ENCODE results near the gene MACROD2. TPM values are rescaled to one million over a fixed set of nuclear protein-coding genes. Genes with fewer than 3 reads are reported as not detected.

The MACROD2 gene
- total RNA-seq, 1 experiment from 2014 or later, result 3.7 TPM

DNA sequence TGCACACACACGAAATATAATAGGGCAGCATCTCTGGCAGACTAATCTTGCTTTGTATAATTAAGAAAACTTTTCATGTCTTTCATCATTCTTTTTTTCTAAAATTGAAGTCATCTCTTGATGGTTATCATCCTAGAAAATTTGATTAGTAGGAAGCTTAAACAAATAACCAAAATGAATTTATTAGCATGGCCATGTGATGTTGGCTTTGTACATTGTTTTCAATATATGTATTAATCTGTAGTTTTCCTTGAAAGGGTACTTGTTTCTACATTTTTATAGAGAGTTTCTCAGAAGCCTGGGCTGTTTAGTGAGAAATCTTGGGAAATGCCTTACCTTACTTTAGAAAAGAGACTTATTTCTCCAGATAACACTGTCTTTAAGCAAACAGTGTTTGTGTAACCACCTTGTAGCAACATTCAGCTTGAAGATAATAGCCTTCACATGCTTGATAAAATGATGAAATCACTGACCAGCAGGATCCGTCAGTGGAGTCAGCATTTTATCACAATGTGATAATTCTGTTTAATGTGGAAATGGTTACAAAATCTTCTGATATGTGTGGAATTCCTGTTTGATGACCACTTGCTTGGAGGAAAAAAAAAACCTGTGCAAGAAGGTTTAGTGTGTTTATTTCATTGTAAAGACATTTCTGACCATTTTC is 147.8 kb downstream of the MACROD2 start (continued):
- TF ChIP-seq CEBPB (IDR thresholded peaks at IDR 0.05; ENCODE audit: low read depth), result no peak

DNA sequence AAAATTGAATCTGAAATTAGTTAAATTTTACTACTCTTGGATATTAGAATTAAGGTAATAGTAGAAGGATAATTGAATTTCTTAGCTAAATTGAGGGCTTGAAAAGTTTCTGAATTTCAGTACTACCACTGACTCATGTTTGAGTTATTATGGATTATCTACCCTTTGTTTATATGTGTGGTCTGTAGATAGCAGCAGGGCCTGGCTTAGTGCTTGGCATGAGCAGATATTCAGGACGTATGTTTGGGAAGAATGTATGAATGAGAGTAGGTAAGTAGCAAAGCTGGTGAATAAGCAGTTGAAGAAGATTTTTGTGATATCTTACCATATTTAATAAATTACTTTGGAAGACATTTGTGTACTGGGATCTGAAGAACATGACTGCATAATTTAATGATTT is 152.7 kb downstream of the MACROD2 start:
- CTCF ChIA-PET, result no interaction called here
- no peak for ATAC-seq
- POLR2A ChIA-PET, result no interaction called here

More for the DNA sequence above, 152.7 kb downstream of the MACROD2 start:
- Histone ChIP-seq H3K4me1 (ENCODE audit: control insufficient read depth in 1 of 2, insufficient read depth in 2 of 2, low read length in 2 of 2) (no peaks in the 10 kb centered on the region), H3K27me3 (ENCODE audit: insufficient read depth, low read length) (no peaks in the 10 kb centered on the region), H3K9me3 (ENCODE audit: control insufficient read depth in 1 of 2, insufficient read depth in 1 of 2, low read depth in 1 of 2, low read length in 2 of 2) (no peaks in the 10 kb centered on the region), H3K27ac (ENCODE audit: low read depth, low read length) (no peak overlapping the region), H3K9me2 (ENCODE audit: insufficient read depth) (no peaks in the 10 kb centered on the region), H3K4me2 (ENCODE audit: low read length) (no peak overlapping the region), H2AFZ (ENCODE audit: low read depth, low read length, poor library complexity, severe bottlenecking) (no peak overlapping the region), H3K79me2 (ENCODE audit: insufficient read depth, low read length) (no peaks in the 10 kb centered on the region), H3K36me3 (ENCODE audit: control insufficient read depth in 1 of 2, insufficient read depth in 2 of 2, low read length in 2 of 2) (no peaks in the 10 kb centered on the region), H3K9ac (ENCODE audit: low read length) (no peak overlapping the region), H4K20me1 (ENCODE audit: insufficient read depth) (no peaks in the 10 kb centered on the region), H3K4me3 (replicated peaks in 1 of 2; ENCODE audit: low read depth in 1 of 2, low read length in 2 of 2) (no peak overlapping the region)
- no peak for DNase-seq (ENCODE audit: low read depth, low spot score)
- intact Hi-C loops (cut with micrococcal nuclease), result no loop called here
- TF ChIP-seq, protein P1, sequence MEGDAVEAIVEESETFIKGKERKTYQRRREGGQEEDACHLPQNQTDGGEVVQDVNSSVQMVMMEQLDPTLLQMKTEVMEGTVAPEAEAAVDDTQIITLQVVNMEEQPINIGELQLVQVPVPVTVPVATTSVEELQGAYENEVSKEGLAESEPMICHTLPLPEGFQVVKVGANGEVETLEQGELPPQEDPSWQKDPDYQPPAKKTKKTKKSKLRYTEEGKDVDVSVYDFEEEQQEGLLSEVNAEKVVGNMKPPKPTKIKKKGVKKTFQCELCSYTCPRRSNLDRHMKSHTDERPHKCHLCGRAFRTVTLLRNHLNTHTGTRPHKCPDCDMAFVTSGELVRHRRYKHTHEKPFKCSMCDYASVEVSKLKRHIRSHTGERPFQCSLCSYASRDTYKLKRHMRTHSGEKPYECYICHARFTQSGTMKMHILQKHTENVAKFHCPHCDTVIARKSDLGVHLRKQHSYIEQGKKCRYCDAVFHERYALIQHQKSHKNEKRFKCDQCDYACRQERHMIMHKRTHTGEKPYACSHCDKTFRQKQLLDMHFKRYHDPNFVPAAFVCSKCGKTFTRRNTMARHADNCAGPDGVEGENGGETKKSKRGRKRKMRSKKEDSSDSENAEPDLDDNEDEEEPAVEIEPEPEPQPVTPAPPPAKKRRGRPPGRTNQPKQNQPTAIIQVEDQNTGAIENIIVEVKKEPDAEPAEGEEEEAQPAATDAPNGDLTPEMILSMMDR (IDR thresholded peaks at IDR 0.05 in 2 of 3, conservative IDR thresholded peaks at IDR 0.05 in 1 of 3; ENCODE audit: borderline replicate concordance in 1 of 3, insufficient read depth in 1 of 3, low read depth in 2 of 3, low read length in 2 of 3), result no peak
- TF ChIP-seq CEBPB (IDR thresholded peaks at IDR 0.05; ENCODE audit: low read depth) (no peak), MAX (IDR thresholded peaks at IDR 0.05) (no peak), JUND (IDR thresholded peaks at IDR 0.05) (no peak), EZH2phosphoT487 (IDR thresholded peaks at IDR 0.05; ENCODE audit: borderline replicate concordance) (no peak)
- RAD21 ChIA-PET (ENCODE audit: low non-redundant PET in 1 of 2, low total read pairs in 2 of 2, uncharacterized antibody in 2 of 2, unreplicated experiment in 2 of 2), result no interaction called here
- BruUV-seq (replicated peaks), result no TSS peak

Data from HCT116 (cell line).